Measurements from ENCODE around the gene TMEM125.

Gene TMEM125

GRCh38 chr1:43313771-43314170, 44.0 kb downstream of the TMEM125 start:
- H3K4me3 Mint-ChIP-seq, result no peak overlapping the region
- no peak for ATAC-seq (ENCODE audit: low read depth)
- DNase-seq (ENCODE audit: low spot score in 2 of 2), result no peak
- H3K9me3 Mint-ChIP-seq, result no peaks in the 10 kb centered on the region
- H3K27ac Mint-ChIP-seq, result no peak overlapping the region
- H3K36me3 Mint-ChIP-seq, result peaks cover 2% of the 10 kb centered on the region
- H3K4me1 Mint-ChIP-seq, result no peaks in the 10 kb centered on the region
- peaks cover 10% of the 10 kb centered on the region for H3K27me3 Mint-ChIP-seq

GRCh38 chr1:43314233-43314632, 44.5 kb downstream of the TMEM125 start:
- H3K36me3 Mint-ChIP-seq, result peaks cover 2% of the 10 kb centered on the region
- no peak overlapping the region for H3K4me3 Mint-ChIP-seq
- ATAC-seq (ENCODE audit: low read depth) (no peak), DNase-seq (ENCODE audit: low spot score in 2 of 2) (no peak)
- no peaks in the 10 kb centered on the region for H3K9me3 Mint-ChIP-seq
- no peaks in the 10 kb centered on the region for H3K4me1 Mint-ChIP-seq
- no peak overlapping the region for H3K27ac Mint-ChIP-seq
- peaks cover 10% of the 10 kb centered on the region for H3K27me3 Mint-ChIP-seq

- Mint-ChIP-seq H3K36me3 (peaks cover 2% of the 10 kb centered on the region), H3K4me3 (no peak overlapping the region), H3K27me3 (peaks cover 6% of the 10 kb centered on the region), H3K4me1 (no peaks in the 10 kb centered on the region), H3K27ac (no peak overlapping the region), H3K9me3 (no peaks in the 10 kb centered on the region)
- DNase-seq (ENCODE audit: low spot score in 2 of 2) (no peak), ATAC-seq (ENCODE audit: low read depth) (no peak)
These were observed 45.7 kb downstream of the TMEM125 start for GRCh38 chr1:43315481-43315880.

- peaks cover 3% of the 10 kb centered on the region for H3K27me3 Mint-ChIP-seq
- no peaks in the 10 kb centered on the region for H3K4me1 Mint-ChIP-seq
- no peak overlapping the region for H3K4me3 Mint-ChIP-seq
These were observed 46.4 kb downstream of the TMEM125 start for GRCh38 chr1:43315963-43316737.

GRCh38 chr1:43316738-43317520, 47.1 kb downstream of the TMEM125 start:
- Mint-ChIP-seq H3K4me3 (no peak overlapping the region), H3K27ac (no peak overlapping the region), H3K27me3 (peaks cover 3% of the 10 kb centered on the region), H3K36me3 (peaks cover 2% of the 10 kb centered on the region), H3K9me3 (no peaks in the 10 kb centered on the region), H3K4me1 (no peaks in the 10 kb centered on the region)
- DNase-seq (ENCODE audit: low spot score in 2 of 2) (no peak), ATAC-seq (ENCODE audit: low read depth) (no peak)

More at GRCh38 chr1:43315963-43316737, 46.4 kb downstream of the TMEM125 start:
- Mint-ChIP-seq H3K36me3 (peaks cover 2% of the 10 kb centered on the region), H3K9me3 (no peaks in the 10 kb centered on the region), H3K27ac (no peak overlapping the region)
- no peak for ATAC-seq (ENCODE audit: low read depth)
- no peak for DNase-seq (ENCODE audit: low spot score in 2 of 2)

- no peak for DNase-seq (ENCODE audit: low spot score in 2 of 2)
- Mint-ChIP-seq H3K4me1 (no peaks in the 10 kb centered on the region), H3K9me3 (no peaks in the 10 kb centered on the region), H3K27ac (no peak overlapping the region), H3K27me3 (no peaks in the 10 kb centered on the region), H3K4me3 (no peak overlapping the region), H3K36me3 (no peaks in the 10 kb centered on the region)
- ATAC-seq (ENCODE audit: low read depth), result no peak
These were observed 48.2 kb downstream of the TMEM125 start for GRCh38 chr1:43317817-43318471.

- Mint-ChIP-seq H3K9me3 (no peaks in the 10 kb centered on the region), H3K4me1 (no peaks in the 10 kb centered on the region), H3K27me3 (no peaks in the 10 kb centered on the region), H3K36me3 (no peaks in the 10 kb centered on the region), H3K27ac (no peak overlapping the region), H3K4me3 (no peak overlapping the region)
- no peak for DNase-seq (ENCODE audit: low spot score in 2 of 2)
- ATAC-seq (ENCODE audit: low read depth), result no peak
These were observed 49.0 kb downstream of the TMEM125 start for GRCh38 chr1:43318831-43319230.

- H3K9me3 Mint-ChIP-seq, result no peaks in the 10 kb centered on the region
- no peak overlapping the region for H3K27ac Mint-ChIP-seq
- H3K4me1 Mint-ChIP-seq, result no peaks in the 10 kb centered on the region
- DNase-seq (ENCODE audit: low spot score in 2 of 2) (no peak), ATAC-seq (ENCODE audit: low read depth) (no peak)
- no peaks in the 10 kb centered on the region for H3K36me3 Mint-ChIP-seq
- H3K27me3 Mint-ChIP-seq, result no peaks in the 10 kb centered on the region
- no peak overlapping the region for H3K4me3 Mint-ChIP-seq
These were observed 49.5 kb downstream of the TMEM125 start for GRCh38 chr1:43319288-43319687.

- no peaks in the 10 kb centered on the region for H3K4me1 Mint-ChIP-seq
- peaks cover 2% of the 10 kb centered on the region for H3K9me3 Mint-ChIP-seq
- peaks cover 3% of the 10 kb centered on the region for H3K36me3 Mint-ChIP-seq
- no peaks in the 10 kb centered on the region for H3K27me3 Mint-ChIP-seq
- ATAC-seq (ENCODE audit: low read depth), result no peak
- no peak for DNase-seq (ENCODE audit: low spot score in 2 of 2)
- H3K4me3 Mint-ChIP-seq, result no peak overlapping the region
- H3K27ac Mint-ChIP-seq, result no peak overlapping the region
These were observed 50.0 kb downstream of the TMEM125 start for GRCh38 chr1:43319766-43320165.

GRCh38 chr1:43321331-43321891, 51.6 kb downstream of the TMEM125 start:
- ATAC-seq (ENCODE audit: low read depth) (no peak), DNase-seq (ENCODE audit: low spot score in 2 of 2) (no peak)
- peaks cover 6% of the 10 kb centered on the region for H3K36me3 Mint-ChIP-seq
- H3K4me1 Mint-ChIP-seq, result no peaks in the 10 kb centered on the region
- peaks cover 5% of the 10 kb centered on the region for H3K9me3 Mint-ChIP-seq
- H3K27ac Mint-ChIP-seq, result no peak overlapping the region
- H3K4me3 Mint-ChIP-seq, result no peak overlapping the region
- H3K27me3 Mint-ChIP-seq, result no peaks in the 10 kb centered on the region

GRCh38 chr1:43322506-43322905, 52.7 kb downstream of the TMEM125 start:
- DNase-seq (ENCODE audit: low spot score in 2 of 2) (no peak), ATAC-seq (ENCODE audit: low read depth) (no peak)
- peaks cover 5% of the 10 kb centered on the region for H3K9me3 Mint-ChIP-seq
- H3K36me3 Mint-ChIP-seq, result peaks cover 6% of the 10 kb centered on the region
- no peak overlapping the region for H3K27ac Mint-ChIP-seq
- no peaks in the 10 kb centered on the region for H3K27me3 Mint-ChIP-seq
- no peak overlapping the region for H3K4me3 Mint-ChIP-seq
- H3K4me1 Mint-ChIP-seq, result no peaks in the 10 kb centered on the region
